ENCODE data around the gene UBE4B. TPM values are rescaled to one million over a fixed set of nuclear protein-coding genes. Genes with fewer than 3 reads are reported as not detected.
A peak's percentile ranks its signal among the peaks of the same experiment; 100 is the strongest.
"Not testable (repeated sequence)": the region's sequence is repeated elsewhere in the genome, so short reads cannot be mapped to it uniquely, and the experiment has no call there.

UBE4B gene
- total RNA-seq, 1 donor from 2014 or later = 36.2 TPM

GRCh38 chr1:10027027-10027426 lies 5.7 kb upstream of the UBE4B start:
- no peak for ATAC-seq
- H3K27me3 ChIP-seq = no peaks in the 10 kb centered on the region
- intact Hi-C loops (cut with DNase I) = no loop called here

GRCh38 chr1:10028956-10029500 lies 3.7 kb upstream of the UBE4B start:
- H3K9me3 ChIP-seq; H3K36me3 ChIP-seq; intact Hi-C loops (cut with DNase I); H3K4me1 ChIP-seq; ATAC-seq; H3K27ac ChIP-seq; H3K4me3 ChIP-seq; DNase-seq; H3K27me3 ChIP-seq: not testable (repeated sequence)

More at GRCh38 chr1:10027027-10027426, 5.7 kb upstream of the UBE4B start:
- Histone ChIP-seq H3K36me3 (no peaks in the 10 kb centered on the region), H3K9me3 (no peaks in the 10 kb centered on the region), H3K4me1 (no peaks in the 10 kb centered on the region), H3K4me3 (no peak overlapping the region), H3K27ac (no peak overlapping the region)
- DNase-seq = no peak
- no peak for TF ChIP-seq CTCF (IDR thresholded peaks at IDR 0.05)

GRCh38 chr1:10031461-10031860 lies 1.3 kb upstream of the UBE4B start:
- no peak for ATAC-seq
- no peak for DNase-seq
- Histone ChIP-seq H3K27me3 (no peaks in the 10 kb centered on the region), H3K9me3 (no peaks in the 10 kb centered on the region), H3K4me3 (no peak overlapping the region), H3K36me3 (no peaks in the 10 kb centered on the region), H3K27ac (no peak overlapping the region), H3K4me1 (peaks cover 17% of the 10 kb centered on the region)
- intact Hi-C loops (cut with DNase I) = no loop called here
- no peak for TF ChIP-seq CTCF (IDR thresholded peaks at IDR 0.05)

GRCh38 chr1:10033359-10033845 lies 644 bp downstream of the UBE4B start:
- Histone ChIP-seq H3K27me3 (no peaks in the 10 kb centered on the region), H3K27ac (peak overlapping the region; percentile 96), H3K9me3 (no peaks in the 10 kb centered on the region), H3K4me1 (peaks cover 17% of the 10 kb centered on the region), H3K36me3 (peaks cover 8% of the 10 kb centered on the region), H3K4me3 (peak overlapping the region; percentile 99)
- no peak for TF ChIP-seq CTCF (IDR thresholded peaks at IDR 0.05)
- intact Hi-C loops (cut with DNase I) = no loop called here
- DNase-seq (no peak), ATAC-seq (peak; percentile 31)

- DNase-seq (no peak), ATAC-seq (no peak)
- peaks cover 22% of the 10 kb centered on the region for H3K4me1 ChIP-seq
- H3K9me3 ChIP-seq = no peaks in the 10 kb centered on the region
- intact Hi-C loops (cut with DNase I) = no loop called here
- no peak overlapping the region for H3K4me3 ChIP-seq
- no peak overlapping the region for H3K27ac ChIP-seq
- TF ChIP-seq CTCF (IDR thresholded peaks at IDR 0.05) = no peak
- H3K36me3 ChIP-seq = peaks cover 14% of the 10 kb centered on the region
- H3K27me3 ChIP-seq = no peaks in the 10 kb centered on the region
These were observed 10.0 kb downstream of the UBE4B start for GRCh38 chr1:10042746-10043145.

- peak; percentile 41 for ATAC-seq
- Histone ChIP-seq H3K4me3 (no peak overlapping the region), H3K4me1 (peaks cover 22% of the 10 kb centered on the region), H3K36me3 (peaks cover 9% of the 10 kb centered on the region), H3K9me3 (no peaks in the 10 kb centered on the region), H3K27me3 (no peaks in the 10 kb centered on the region), H3K27ac (no peak overlapping the region)
- TF ChIP-seq CTCF (IDR thresholded peaks at IDR 0.05) = no peak
- no peak for DNase-seq
- intact Hi-C loops (cut with DNase I) = no loop called here
These were observed 13.0 kb downstream of the UBE4B start for GRCh38 chr1:10045480-10046355.
